Measurements from ENCODE around the gene SMG9.

The SMG9 gene
- total RNA-seq = 20.2 to 38.3 (median 28.5) reads per million in 3 donors

- Histone ChIP-seq H3K4me3 (ENCODE audit: insufficient read depth, low read depth, low read length, poor library complexity, severe bottlenecking) (peak within 1 kb of the TSS; percentile 76), H3K27me3 (replicated peaks; ENCODE audit: control insufficient read depth, insufficient read depth, low read length, poor library complexity, severe bottlenecking) (no peaks in the 10 kb centered on the region), H3K27ac (ENCODE audit: insufficient read depth, low read length, poor library complexity, severe bottlenecking) (peak within 1 kb of the TSS; percentile 99), H3K4me1 (ENCODE audit: control insufficient read depth, insufficient read depth, low read length, poor library complexity, severe bottlenecking) (peaks cover 17% of the 10 kb centered on the region), H3K9me3 (ENCODE audit: control insufficient read depth, low read length) (no peaks in the 10 kb centered on the region), H3K36me3 (ENCODE audit: control insufficient read depth, insufficient read depth, low read length) (peaks cover 16% of the 10 kb centered on the region)
- DNase-seq = peak; percentile 96 to 99 (median 98)
These were observed at the start of gene SMG9 for GRCh38 chr19:43754503-43755255. Gene SMG9, minus strand, starts transcription at chr19:43754962. Its CDS starts 4,221 bp downstream, at chr19:43750741.

GRCh38 chr19:43804432-43804831, 49.7 kb upstream of the SMG9 start:
- no peaks in the 10 kb centered on the region for H3K36me3 ChIP-seq (ENCODE audit: control insufficient read depth, insufficient read depth, low read length)
- DNase-seq = no peak
- H3K4me3 ChIP-seq (ENCODE audit: insufficient read depth, low read depth, low read length, poor library complexity, severe bottlenecking) = no peak overlapping the region
- H3K27ac ChIP-seq (ENCODE audit: insufficient read depth, low read length, poor library complexity, severe bottlenecking) = no peak overlapping the region
- no peaks in the 10 kb centered on the region for H3K9me3 ChIP-seq (ENCODE audit: control insufficient read depth, low read length)
- H3K4me1 ChIP-seq (ENCODE audit: control insufficient read depth, insufficient read depth, low read length, poor library complexity, severe bottlenecking) = no peaks in the 10 kb centered on the region
- no peaks in the 10 kb centered on the region for H3K27me3 ChIP-seq (replicated peaks; ENCODE audit: control insufficient read depth, insufficient read depth, low read length, poor library complexity, severe bottlenecking)

GRCh38 chr19:43802216-43802951, 47.6 kb upstream of the SMG9 start, which contains the start of gene LYPD5:
Gene LYPD5, minus strand, starts transcription at chr19:43802447. Its CDS starts 67 bp downstream, at chr19:43802380.
- Histone ChIP-seq H3K36me3 (ENCODE audit: control insufficient read depth, insufficient read depth, low read length) (no peaks in the 10 kb centered on the region), H3K4me3 (ENCODE audit: insufficient read depth, low read depth, low read length, poor library complexity, severe bottlenecking) (no peak within 1 kb of the TSS), H3K27me3 (replicated peaks; ENCODE audit: control insufficient read depth, insufficient read depth, low read length, poor library complexity, severe bottlenecking) (no peaks in the 10 kb centered on the region), H3K27ac (ENCODE audit: insufficient read depth, low read length, poor library complexity, severe bottlenecking) (no peak within 1 kb of the TSS), H3K9me3 (ENCODE audit: control insufficient read depth, low read length) (no peaks in the 10 kb centered on the region), H3K4me1 (ENCODE audit: control insufficient read depth, insufficient read depth, low read length, poor library complexity, severe bottlenecking) (peaks cover 6% of the 10 kb centered on the region)
- DNase-seq = no peak

- Histone ChIP-seq H3K27me3 (replicated peaks; ENCODE audit: control insufficient read depth, insufficient read depth, low read length, poor library complexity, severe bottlenecking) (no peaks in the 10 kb centered on the region), H3K27ac (ENCODE audit: insufficient read depth, low read length, poor library complexity, severe bottlenecking) (no peak overlapping the region)
- no peak for DNase-seq
These were observed 44.9 kb upstream of the SMG9 start for GRCh38 chr19:43799502-43800142.

GRCh38 chr19:43798546-43799409, 44.0 kb upstream of the SMG9 start:
- H3K4me1 ChIP-seq (ENCODE audit: control insufficient read depth, insufficient read depth, low read length, poor library complexity, severe bottlenecking) = peaks cover 6% of the 10 kb centered on the region
- DNase-seq = peak; percentile 32 to 49 (median 34)
- peak overlapping the region; percentile 62 for H3K4me3 ChIP-seq (ENCODE audit: insufficient read depth, low read depth, low read length, poor library complexity, severe bottlenecking)
- no peak overlapping the region for H3K27ac ChIP-seq (ENCODE audit: insufficient read depth, low read length, poor library complexity, severe bottlenecking)
- no peaks in the 10 kb centered on the region for H3K27me3 ChIP-seq (replicated peaks; ENCODE audit: control insufficient read depth, insufficient read depth, low read length, poor library complexity, severe bottlenecking)
- H3K9me3 ChIP-seq (ENCODE audit: control insufficient read depth, low read length) = no peaks in the 10 kb centered on the region
- no peaks in the 10 kb centered on the region for H3K36me3 ChIP-seq (ENCODE audit: control insufficient read depth, insufficient read depth, low read length)

More at GRCh38 chr19:43799502-43800142, 44.9 kb upstream of the SMG9 start:
- Histone ChIP-seq H3K4me1 (ENCODE audit: control insufficient read depth, insufficient read depth, low read length, poor library complexity, severe bottlenecking) (peaks cover 6% of the 10 kb centered on the region), H3K9me3 (ENCODE audit: control insufficient read depth, low read length) (no peaks in the 10 kb centered on the region), H3K36me3 (ENCODE audit: control insufficient read depth, insufficient read depth, low read length) (no peaks in the 10 kb centered on the region), H3K4me3 (ENCODE audit: insufficient read depth, low read depth, low read length, poor library complexity, severe bottlenecking) (no peak overlapping the region)

GRCh38 chr19:43798026-43798545, 43.3 kb upstream of the SMG9 start:
- Histone ChIP-seq H3K27me3 (replicated peaks; ENCODE audit: control insufficient read depth, insufficient read depth, low read length, poor library complexity, severe bottlenecking) (no peaks in the 10 kb centered on the region), H3K4me1 (ENCODE audit: control insufficient read depth, insufficient read depth, low read length, poor library complexity, severe bottlenecking) (peaks cover 6% of the 10 kb centered on the region), H3K4me3 (ENCODE audit: insufficient read depth, low read depth, low read length, poor library complexity, severe bottlenecking) (peak overlapping the region; percentile 62)

GRCh38 chr19:43797556-43797955, 42.8 kb upstream of the SMG9 start:
- H3K27ac ChIP-seq (ENCODE audit: insufficient read depth, low read length, poor library complexity, severe bottlenecking) = no peak overlapping the region
- no peaks in the 10 kb centered on the region for H3K36me3 ChIP-seq (ENCODE audit: control insufficient read depth, insufficient read depth, low read length)
- H3K27me3 ChIP-seq (replicated peaks; ENCODE audit: control insufficient read depth, insufficient read depth, low read length, poor library complexity, severe bottlenecking) = no peaks in the 10 kb centered on the region
- no peak overlapping the region for H3K4me3 ChIP-seq (ENCODE audit: insufficient read depth, low read depth, low read length, poor library complexity, severe bottlenecking)
- H3K9me3 ChIP-seq (ENCODE audit: control insufficient read depth, low read length) = no peaks in the 10 kb centered on the region
- DNase-seq = no peak
- H3K4me1 ChIP-seq (ENCODE audit: control insufficient read depth, insufficient read depth, low read length, poor library complexity, severe bottlenecking) = peaks cover 6% of the 10 kb centered on the region

More at GRCh38 chr19:43798026-43798545, 43.3 kb upstream of the SMG9 start:
- H3K27ac ChIP-seq (ENCODE audit: insufficient read depth, low read length, poor library complexity, severe bottlenecking) = no peak overlapping the region
- no peaks in the 10 kb centered on the region for H3K9me3 ChIP-seq (ENCODE audit: control insufficient read depth, low read length)
- H3K36me3 ChIP-seq (ENCODE audit: control insufficient read depth, insufficient read depth, low read length) = no peaks in the 10 kb centered on the region
- no peak for DNase-seq

GRCh38 chr19:43797118-43797517, 42.4 kb upstream of the SMG9 start:
- Histone ChIP-seq H3K36me3 (ENCODE audit: control insufficient read depth, insufficient read depth, low read length) (no peaks in the 10 kb centered on the region), H3K27me3 (replicated peaks; ENCODE audit: control insufficient read depth, insufficient read depth, low read length, poor library complexity, severe bottlenecking) (no peaks in the 10 kb centered on the region), H3K9me3 (ENCODE audit: control insufficient read depth, low read length) (no peaks in the 10 kb centered on the region), H3K27ac (ENCODE audit: insufficient read depth, low read length, poor library complexity, severe bottlenecking) (no peak overlapping the region), H3K4me3 (ENCODE audit: insufficient read depth, low read depth, low read length, poor library complexity, severe bottlenecking) (no peak overlapping the region), H3K4me1 (ENCODE audit: control insufficient read depth, insufficient read depth, low read length, poor library complexity, severe bottlenecking) (peaks cover 6% of the 10 kb centered on the region)
- no peak for DNase-seq

GRCh38 chr19:43790587-43790986, 35.8 kb upstream of the SMG9 start:
- no peaks in the 10 kb centered on the region for H3K27me3 ChIP-seq (replicated peaks; ENCODE audit: control insufficient read depth, insufficient read depth, low read length, poor library complexity, severe bottlenecking)
- no peak overlapping the region for H3K27ac ChIP-seq (ENCODE audit: insufficient read depth, low read length, poor library complexity, severe bottlenecking)
- H3K4me3 ChIP-seq (ENCODE audit: insufficient read depth, low read depth, low read length, poor library complexity, severe bottlenecking) = no peak overlapping the region
- no peak for DNase-seq
- no peaks in the 10 kb centered on the region for H3K36me3 ChIP-seq (ENCODE audit: control insufficient read depth, insufficient read depth, low read length)
- H3K4me1 ChIP-seq (ENCODE audit: control insufficient read depth, insufficient read depth, low read length, poor library complexity, severe bottlenecking) = no peaks in the 10 kb centered on the region
- H3K9me3 ChIP-seq (ENCODE audit: control insufficient read depth, low read length) = no peaks in the 10 kb centered on the region
